Testis (tissue), 3 donors: ENCODE data around the gene RPS27. TPM values are rescaled to one million over a fixed set of nuclear protein-coding genes. Genes with fewer than 3 reads are reported as not detected.
A peak's percentile ranks its signal among the peaks of the same experiment; 100 is the strongest.
"Not testable (repeated sequence)": the region's sequence is repeated elsewhere in the genome, so short reads cannot be mapped to it uniquely, and the experiment has no call there.

ENCODE experiments used
- DNase-seq: peaks from one replicate; pipeline ENCODE4 v3.0.0-alpha.2; 2019
- H3K27ac ChIP-seq, 2 donors: fragments of 200-600 bp; sonication (generic); one replicate each; pipeline ENCODE4 v1.5.1; 2019
- H3K27me3 ChIP-seq: fragments of 200-600 bp; sonication (generic); one replicate; pipeline ENCODE4 v1.5.1; 2019
- H3K36me3 ChIP-seq: fragments of 200-600 bp; sonication (generic); one replicate; pipeline ENCODE4 v1.5.1; 2017; ENCODE audit warnings: low read depth; ENCODE audit errors: missing control alignments
- H3K4me1 ChIP-seq: fragments of 200-600 bp; sonication (generic); one replicate; pipeline ENCODE4 v1.5.1; 2019
- H3K4me3 ChIP-seq, 2 donors: fragments of 200-600 bp; sonication (generic); one replicate each; pipeline ENCODE4 v1.5.1; 2017 to 2019
- H3K9me3 ChIP-seq: fragments of 200-600 bp; sonication (generic); one replicate; pipeline ENCODE4 v1.5.1; 2017
- CTCF ChIP-seq, 3 experiments: fragments of 450-650 bp in 2 of 3; fragments of 200-600 bp in 1 of 3; sonication (generic) in 1 of 3; IDR thresholded peaks; one replicate each; pipeline ENCODE4 v1.5.1; 2016 to 2019; ENCODE audit warnings: antibody characterized with exemption in 3 of 3, mild to moderate bottlenecking in 2 of 3, moderate library complexity in 1 of 3
- POLR2A ChIP-seq: fragments of 450-650 bp; IDR thresholded peaks from one replicate; pipeline ENCODE4 v1.6.1; 2017; ENCODE audit warnings: antibody characterized with exemption, mild to moderate bottlenecking, moderate library complexity
- WGBS, 2 donors: methylation state at CpG; one replicate each; pipeline ENCODE4 v1.1.5; 2018; 5-methylcytosine and 5-hydroxymethylcytosine counted together
- intact Hi-C: fragments of 100-400 bp; cut with DNase I; formaldehyde crosslinking; loops from one replicate; pipeline ENCODE4 v1.15.1; 2023; ENCODE audit warnings: low total_unique reads
- polyA plus RNA-seq: library from polyadenylated mRNA; stranded (reverse); fragments of 350-450 nt; fragmentation: Illumina TruSeq; extraction: RNeasy Lipid Tissue Mini Kit (QIAGEN cat#74804); gene quantifications from one replicate; pipeline ENCODE4 v1.2.3, GENCODE V29; 2014; ENCODE audit warnings: low read depth, low replicate concordance; ENCODE audit not compliant: insufficient read depth
- total RNA-seq, 2 donors: library from RNA; depleted of rRNA; stranded (reverse); fragments of >200 nt; gene quantifications; one replicate each; pipeline ENCODE4 v1.2.3, GENCODE V29; 2016

Gene RPS27
- total and polyA plus RNA-seq, 3 donors from 2014 or later = 779 to 3,589 (median 1,544) TPM

- H3K36me3 ChIP-seq = no peaks in the 10 kb centered on the region
- peaks cover 20% of the 10 kb centered on the region for H3K4me1 ChIP-seq
- peak overlapping the region; percentile 82 to 95 for H3K4me3 ChIP-seq
- peak overlapping the region; percentile 95 to 98 for H3K27ac ChIP-seq
- no peaks in the 10 kb centered on the region for H3K27me3 ChIP-seq
- 6 to 7% methylated on average over 9 of the region's 9 CpGs for WGBS, 2 donors
- DNase-seq = no peak
- no peaks in the 10 kb centered on the region for H3K9me3 ChIP-seq
- TF ChIP-seq CTCF (IDR thresholded peaks at IDR 0.05) (no peak), POLR2A (no peak)
- intact Hi-C loops = no loop called here
Observed at GRCh38 chr1:153991151-153991630, 629 bp downstream of the RPS27 start.

GRCh38 chr1:153991806-153992205 is 1.2 kb downstream of the RPS27 start:
- H3K4me1 ChIP-seq = peaks cover 20% of the 10 kb centered on the region
- no peaks in the 10 kb centered on the region for H3K36me3 ChIP-seq
- WGBS, 2 donors = 60 to 65% methylated on average over 2 of the region's 2 CpGs
- H3K4me3 ChIP-seq = peak overlapping the region in 1 of 2 donors; percentile 95
- TF ChIP-seq POLR2A = no peak
- TF ChIP-seq CTCF (IDR thresholded peaks at IDR 0.05) = no peak
- H3K27me3 ChIP-seq = no peaks in the 10 kb centered on the region
- DNase-seq = no peak
- intact Hi-C loops = no loop called here
- H3K9me3 ChIP-seq = no peaks in the 10 kb centered on the region
- peak overlapping the region in 1 of 2 donors; percentile 95 for H3K27ac ChIP-seq

GRCh38 chr1:153995202-153995601 is 4.6 kb downstream of the RPS27 start:
- TF ChIP-seq CTCF (IDR thresholded peaks at IDR 0.05) = no peak
- TF ChIP-seq POLR2A = no peak

GRCh38 chr1:153995640-153996039 is 5.1 kb downstream of the RPS27 start:
- 90 to 91% methylated on average over 11 of the region's 11 CpGs for WGBS, 2 donors
- TF ChIP-seq POLR2A (no peak), CTCF (IDR thresholded peaks at IDR 0.05) (no peak)
- Histone ChIP-seq H3K4me3 (no peak overlapping the region), H3K4me1 (peaks cover 14% of the 10 kb centered on the region), H3K9me3 (no peaks in the 10 kb centered on the region), H3K36me3 (no peaks in the 10 kb centered on the region), H3K27me3 (no peaks in the 10 kb centered on the region), H3K27ac (no peak overlapping the region)
- intact Hi-C loops = no loop called here
- DNase-seq = no peak

More at GRCh38 chr1:153995202-153995601, 4.6 kb downstream of the RPS27 start:
- Histone ChIP-seq H3K27me3 (no peaks in the 10 kb centered on the region), H3K9me3 (no peaks in the 10 kb centered on the region), H3K27ac (no peak overlapping the region), H3K4me3 (no peak overlapping the region), H3K36me3 (no peaks in the 10 kb centered on the region), H3K4me1 (peaks cover 14% of the 10 kb centered on the region)
- intact Hi-C loops = no loop called here
- no peak for DNase-seq
- 62 to 66% methylated on average over 3 of the region's 3 CpGs for WGBS, 2 donors

GRCh38 chr1:153996882-153997281 is 6.3 kb downstream of the RPS27 start:
- peaks cover 11% of the 10 kb centered on the region for H3K4me1 ChIP-seq
- H3K9me3 ChIP-seq, intact Hi-C loops, H3K27ac ChIP-seq, DNase-seq, H3K4me3 ChIP-seq, H3K36me3 ChIP-seq, H3K27me3 ChIP-seq: not testable (repeated sequence)
- WGBS, 2 donors = 94 to 95% methylated on average over 10 of the region's 10 CpGs
